ENCODE data around the gene SCGB1C1.

Gene SCGB1C1

DNA sequence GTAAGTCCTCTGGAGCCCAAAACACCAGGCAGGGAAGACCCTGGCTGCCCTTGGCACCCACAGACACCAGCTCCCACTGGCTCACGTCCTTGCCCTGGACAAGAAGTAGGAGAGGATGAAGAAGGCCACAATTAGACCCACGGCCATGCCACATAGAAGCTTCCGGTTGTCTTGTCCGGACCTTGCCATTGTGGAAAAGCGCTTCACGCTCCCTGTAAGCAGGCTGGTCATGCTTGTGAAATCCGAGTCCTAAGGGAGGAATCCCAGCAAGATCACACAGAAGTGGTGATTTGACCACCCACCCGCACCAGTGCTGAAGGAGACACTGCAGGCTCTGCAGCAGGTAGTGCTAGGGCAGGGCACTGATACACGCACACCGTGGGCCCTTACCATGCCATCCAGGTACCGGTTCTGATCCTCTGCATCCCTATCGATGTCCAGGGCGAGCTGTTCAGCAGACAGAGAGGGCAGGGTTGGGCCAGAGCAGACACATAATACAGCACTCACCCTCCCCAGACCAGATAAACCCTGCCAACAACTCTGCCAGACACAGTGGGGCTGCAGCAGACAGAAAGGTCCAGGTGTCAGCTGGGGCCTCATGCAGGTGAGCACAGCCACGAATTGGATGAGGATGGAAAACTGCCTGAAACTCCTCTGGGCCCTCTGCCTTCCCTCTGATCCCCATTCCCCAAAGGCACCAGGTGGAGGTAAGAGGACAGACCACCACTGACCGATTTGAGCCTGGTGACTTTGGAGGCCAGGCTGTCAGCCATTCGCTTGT lies 12.5 kb downstream of the SCGB1C1 start:
- no peak for DNase-seq

DNA sequence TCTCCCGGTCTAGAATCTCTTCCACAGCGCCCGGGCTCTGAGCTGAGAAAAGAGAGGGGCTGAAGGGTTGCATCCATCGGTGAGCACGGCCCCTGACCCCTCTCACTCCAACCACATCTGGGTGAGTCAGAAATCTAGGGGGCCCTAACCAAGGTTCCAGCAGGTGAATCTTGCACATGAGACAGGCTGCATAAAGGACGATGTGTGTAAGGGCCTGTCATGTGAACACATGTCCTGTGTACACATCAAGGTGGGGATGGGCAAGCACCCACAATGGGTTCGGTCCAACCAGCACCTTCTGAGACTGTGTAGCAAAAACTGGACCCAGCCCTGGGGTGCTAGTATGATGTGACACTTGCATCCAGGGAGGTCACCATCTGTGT lies 13.1 kb downstream of the SCGB1C1 start:
- DNase-seq = no peak

DNA sequence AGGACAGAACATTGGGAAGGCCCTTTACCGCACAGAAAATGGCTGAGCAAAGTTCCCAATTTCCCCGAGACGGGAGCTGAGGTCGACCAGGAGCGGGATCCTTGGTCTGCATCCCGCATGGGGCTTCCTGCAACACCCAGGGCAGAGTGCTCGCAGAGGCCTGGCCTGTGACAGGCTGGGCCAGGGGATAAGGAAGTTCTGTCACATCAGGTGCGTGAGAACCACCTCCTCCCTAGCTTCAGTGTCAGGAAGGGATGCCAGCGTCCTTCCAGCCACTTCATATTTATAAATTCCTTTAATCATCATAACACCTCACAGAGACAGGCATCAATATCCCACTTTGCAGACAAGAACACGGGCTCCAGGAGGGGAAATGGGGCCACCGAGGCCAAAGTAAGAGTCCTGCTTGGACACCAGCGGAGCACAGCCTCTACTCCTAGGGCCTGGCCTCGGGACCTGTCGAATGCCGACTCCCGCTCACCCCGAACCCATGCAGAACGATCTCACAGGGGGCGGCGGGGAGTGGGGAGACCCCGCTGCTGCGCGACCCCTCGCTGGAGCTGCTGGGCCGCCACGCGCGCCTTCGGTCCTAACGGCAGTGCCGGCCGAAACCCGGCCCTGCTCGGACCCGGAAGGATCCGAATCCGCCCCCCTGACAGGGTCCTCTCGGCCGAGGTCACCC lies 13.8 kb downstream of the SCGB1C1 start:
- DNase-seq = peak; percentile 24

DNA sequence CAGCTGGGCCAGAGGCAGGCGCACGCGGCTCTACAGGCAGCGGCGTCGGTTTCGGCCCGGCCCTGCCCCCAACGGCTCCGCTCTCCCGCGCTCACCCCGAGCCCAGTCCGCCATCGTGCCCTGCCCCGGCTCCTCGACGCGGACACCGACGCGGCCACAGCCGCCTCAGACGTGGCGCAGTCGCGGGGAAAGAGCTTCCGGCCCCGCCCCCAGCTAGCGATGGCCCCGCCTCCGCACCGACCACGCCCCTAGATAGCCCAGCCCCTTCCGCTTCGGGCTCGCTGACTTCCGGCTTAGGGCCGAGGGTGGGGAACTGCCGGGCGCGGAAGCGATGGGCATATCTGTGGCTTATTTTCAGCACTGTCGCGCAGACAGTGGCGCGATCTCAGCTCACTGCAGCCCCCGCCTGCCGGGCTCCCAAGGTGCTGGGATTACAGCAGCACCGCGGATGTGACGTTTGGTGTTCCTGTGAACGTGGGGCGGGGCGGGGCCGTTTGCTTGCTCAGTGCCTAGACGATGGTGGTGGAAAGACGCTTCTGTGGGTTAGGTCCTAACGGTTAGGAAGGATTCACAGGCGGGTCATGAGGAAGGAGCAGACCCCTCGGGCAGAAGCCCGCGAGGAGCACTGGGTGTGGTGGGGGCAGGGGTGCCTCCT lies 14.5 kb downstream of the SCGB1C1 start, which contains the start of the genes BET1L and RIC8A:
BET1L (minus strand) TSS at position 192 of the 655 bp plus-strand sequence; CDS start at position 114, 78 bp downstream.
RIC8A (plus strand) TSS at position 501 of the 655 bp plus-strand sequence. CDS start 1,147 bp downstream, outside the sequence.
- peak; percentile 99 for DNase-seq

DNA sequence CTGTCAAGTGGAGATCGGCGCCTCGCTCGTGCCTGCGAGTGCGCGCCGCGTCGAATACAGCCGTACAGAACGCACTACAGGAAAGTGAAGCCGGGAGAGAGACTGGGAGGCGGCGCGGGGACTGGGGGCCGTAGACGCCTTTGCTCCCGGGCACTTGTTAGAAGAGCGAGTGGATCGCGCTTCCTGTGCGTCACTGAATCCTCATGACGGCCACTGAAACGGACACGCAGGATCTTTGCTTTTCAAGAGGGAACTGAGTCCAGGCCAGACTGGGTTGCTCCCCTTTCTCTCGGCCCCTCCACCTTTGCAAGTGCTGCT lies 14.9 kb downstream of the SCGB1C1 start:
- peak; percentile 47 for DNase-seq

DNA sequence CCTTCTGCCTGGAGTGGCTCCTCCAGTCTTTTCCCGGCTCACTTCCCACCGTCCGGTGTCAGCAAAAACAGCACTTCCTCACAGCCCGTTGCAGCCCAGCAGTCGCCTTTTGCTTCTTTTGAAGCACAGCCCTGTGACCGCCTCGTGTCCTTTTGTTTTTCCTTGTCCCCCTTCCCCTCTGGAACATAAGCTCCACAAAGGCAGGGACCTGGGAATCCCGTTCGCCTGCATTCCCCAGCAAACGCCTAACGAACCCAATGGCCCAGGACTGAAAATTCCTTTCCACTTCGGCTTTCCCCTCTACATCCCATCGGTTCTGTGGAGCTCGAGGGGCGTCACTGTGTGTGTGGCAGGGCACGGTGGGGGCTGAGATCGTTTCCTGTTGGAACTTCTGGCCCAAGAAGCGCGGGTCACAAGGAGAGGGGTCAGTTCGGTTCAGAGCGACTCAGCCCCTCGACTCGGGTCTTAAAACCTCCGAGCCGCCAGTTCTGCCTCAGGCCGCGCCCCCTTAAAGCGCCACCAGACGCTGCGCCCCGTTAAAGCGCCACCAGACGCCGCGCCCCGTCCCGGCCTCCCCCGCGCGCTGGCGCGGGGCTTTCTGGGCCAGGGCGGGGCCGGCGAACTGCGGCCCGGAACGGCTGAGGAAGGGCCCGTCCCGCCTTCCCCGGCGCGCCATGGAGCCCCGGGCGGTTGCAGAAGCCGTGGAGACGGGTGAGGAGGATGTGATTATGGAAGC lies 15.5 kb downstream of the SCGB1C1 start:
- peak; percentile 80 for DNase-seq

DNA sequence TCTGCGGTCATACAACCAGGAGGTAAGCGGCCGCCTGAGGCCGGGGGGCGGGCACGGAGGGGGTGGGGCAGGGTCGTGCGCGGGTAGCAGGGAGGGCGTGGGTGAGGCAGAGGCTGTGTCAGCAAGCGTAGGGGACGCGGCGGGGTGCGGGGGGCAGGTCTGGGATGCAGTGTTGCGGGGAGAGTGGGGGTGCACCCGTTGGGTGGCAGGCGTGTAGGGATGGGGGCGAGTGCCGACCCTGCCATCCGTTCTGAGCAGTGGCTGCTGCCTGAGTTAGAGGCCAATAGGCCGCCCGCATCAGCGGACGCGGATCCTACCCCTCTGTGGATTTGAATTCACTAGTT lies 16.0 kb downstream of the SCGB1C1 start:
- DNase-seq = no peak

DNA sequence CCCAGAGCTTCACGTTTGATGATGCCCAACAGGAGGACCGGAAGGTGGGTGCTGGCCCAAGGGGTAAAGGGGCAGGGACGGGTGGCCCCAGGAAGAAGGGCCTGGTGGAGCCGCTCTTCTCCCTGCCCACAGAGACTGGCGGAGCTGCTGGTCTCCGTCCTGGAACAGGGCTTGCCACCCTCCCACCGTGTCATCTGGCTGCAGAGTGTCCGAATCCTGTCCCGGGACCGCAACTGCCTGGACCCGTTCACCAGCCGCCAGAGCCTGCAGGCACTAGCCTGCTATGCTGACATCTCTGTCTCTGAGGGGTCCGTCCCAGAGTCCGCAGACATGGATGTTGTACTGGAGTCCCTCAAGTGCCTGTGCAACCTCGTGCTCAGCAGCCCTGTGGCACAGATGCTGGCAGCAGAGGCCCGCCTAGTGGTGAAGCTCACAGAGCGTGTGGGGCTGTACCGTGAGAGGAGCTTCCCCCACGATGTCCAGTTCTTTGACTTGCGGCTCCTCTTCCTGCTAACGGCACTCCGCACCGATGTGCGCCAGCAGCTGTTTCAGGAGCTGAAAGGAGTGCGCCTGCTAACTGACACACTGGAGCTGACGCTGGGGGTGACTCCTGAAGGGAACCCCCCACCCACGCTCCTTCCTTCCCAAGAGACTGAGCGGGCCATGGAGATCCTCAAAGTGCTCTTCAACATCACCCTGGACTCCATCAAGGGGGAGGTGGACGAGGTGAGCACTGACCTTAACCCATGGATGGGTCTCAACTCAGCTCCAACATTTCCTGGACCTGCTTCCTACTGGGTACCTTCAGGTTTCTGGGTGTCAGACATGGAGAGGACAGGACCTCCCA lies 16.6 kb downstream of the SCGB1C1 start:
- DNase-seq = peak; percentile 21

DNA sequence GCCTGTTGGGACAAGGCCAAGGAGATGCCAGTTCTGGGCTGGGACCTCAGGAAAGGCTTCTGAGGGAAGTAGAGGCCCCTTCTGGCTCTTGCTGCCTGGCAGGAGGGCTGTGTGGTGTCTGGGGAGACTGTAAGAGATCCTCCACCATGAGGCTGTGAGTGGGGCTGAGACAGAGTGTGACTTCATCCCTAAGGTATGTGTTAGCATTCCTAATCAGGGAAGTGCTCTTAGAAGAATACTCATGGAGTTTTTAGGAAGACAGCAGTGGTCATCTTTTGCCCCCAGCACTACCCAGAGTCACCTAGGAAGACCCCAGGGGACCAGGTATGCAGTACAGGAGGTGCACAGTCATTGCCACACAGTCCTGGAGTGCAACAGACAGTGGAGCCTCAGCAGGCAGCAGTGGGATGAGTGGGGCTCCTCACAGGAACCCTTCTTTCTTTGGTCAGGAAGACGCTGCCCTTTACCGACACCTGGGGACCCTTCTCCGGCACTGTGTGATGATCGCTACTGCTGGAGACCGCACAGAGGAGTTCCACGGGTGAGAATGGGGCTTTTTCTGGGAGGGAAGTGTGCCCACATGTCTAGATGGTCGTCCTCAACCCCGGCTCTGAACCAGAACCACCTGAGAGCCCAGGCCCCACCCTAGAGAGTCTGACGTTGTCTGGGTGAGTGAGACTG lies 17.4 kb downstream of the SCGB1C1 start:
- DNase-seq = peak; percentile 89

DNA sequence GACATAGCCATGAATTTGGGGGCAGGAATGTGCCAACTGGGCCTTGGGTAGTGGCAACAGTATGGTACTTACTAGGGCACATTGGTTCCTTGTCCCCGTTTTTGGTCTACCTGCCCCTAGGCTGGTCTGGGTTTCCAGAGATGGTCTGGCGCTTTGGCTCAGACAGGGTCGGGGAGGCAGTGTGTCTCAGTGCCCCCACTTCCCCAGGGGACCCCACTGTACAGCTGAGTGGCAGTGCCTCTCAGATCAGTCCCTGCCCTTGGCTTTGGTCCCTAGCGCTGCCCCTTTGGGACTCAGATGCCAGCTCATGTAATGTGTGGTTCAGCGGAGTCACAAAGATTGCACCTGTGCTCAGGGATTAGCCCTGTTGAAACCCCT lies 17.9 kb downstream of the SCGB1C1 start:
- DNase-seq = no peak

DNA sequence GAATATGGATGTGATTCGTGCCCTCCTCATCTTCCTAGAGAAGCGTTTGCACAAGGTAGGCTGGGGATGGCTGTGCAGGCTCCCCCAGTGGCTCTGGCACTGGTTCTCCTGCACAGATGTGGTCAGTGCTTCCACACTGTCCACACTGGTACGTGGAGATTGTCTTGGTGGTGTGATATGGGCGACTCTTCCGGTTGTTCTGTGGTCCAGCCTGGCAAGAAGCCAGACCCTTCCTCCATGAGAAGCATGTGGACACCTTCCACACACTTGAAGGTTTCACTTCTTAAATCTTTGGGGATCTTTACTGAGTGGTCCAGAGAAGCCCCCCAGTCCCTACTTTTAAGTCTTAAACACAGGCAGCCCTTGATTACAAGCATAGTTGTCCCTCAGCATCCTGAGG lies 18.4 kb downstream of the SCGB1C1 start:
- no peak for DNase-seq

DNA sequence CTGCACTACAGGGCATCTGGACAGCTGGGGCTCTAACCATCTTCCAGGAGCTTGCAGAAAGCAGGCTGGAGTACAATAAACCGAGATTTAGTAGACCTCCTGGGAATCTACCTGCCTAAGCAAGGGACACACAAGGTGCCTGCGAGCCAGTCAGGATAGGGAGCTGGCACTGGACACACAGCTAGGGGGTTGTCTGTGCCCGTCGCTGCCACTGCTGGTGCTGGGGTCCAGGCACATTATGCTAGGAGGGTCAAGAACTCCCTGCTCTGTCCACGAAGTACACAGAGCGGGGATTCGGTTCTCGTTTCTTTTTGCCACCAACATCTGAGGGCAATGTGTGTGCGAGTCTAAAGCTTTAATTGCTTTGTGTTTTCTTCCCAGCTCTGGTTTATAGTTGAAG lies 18.9 kb downstream of the SCGB1C1 start:
- DNase-seq = no peak

DNA sequence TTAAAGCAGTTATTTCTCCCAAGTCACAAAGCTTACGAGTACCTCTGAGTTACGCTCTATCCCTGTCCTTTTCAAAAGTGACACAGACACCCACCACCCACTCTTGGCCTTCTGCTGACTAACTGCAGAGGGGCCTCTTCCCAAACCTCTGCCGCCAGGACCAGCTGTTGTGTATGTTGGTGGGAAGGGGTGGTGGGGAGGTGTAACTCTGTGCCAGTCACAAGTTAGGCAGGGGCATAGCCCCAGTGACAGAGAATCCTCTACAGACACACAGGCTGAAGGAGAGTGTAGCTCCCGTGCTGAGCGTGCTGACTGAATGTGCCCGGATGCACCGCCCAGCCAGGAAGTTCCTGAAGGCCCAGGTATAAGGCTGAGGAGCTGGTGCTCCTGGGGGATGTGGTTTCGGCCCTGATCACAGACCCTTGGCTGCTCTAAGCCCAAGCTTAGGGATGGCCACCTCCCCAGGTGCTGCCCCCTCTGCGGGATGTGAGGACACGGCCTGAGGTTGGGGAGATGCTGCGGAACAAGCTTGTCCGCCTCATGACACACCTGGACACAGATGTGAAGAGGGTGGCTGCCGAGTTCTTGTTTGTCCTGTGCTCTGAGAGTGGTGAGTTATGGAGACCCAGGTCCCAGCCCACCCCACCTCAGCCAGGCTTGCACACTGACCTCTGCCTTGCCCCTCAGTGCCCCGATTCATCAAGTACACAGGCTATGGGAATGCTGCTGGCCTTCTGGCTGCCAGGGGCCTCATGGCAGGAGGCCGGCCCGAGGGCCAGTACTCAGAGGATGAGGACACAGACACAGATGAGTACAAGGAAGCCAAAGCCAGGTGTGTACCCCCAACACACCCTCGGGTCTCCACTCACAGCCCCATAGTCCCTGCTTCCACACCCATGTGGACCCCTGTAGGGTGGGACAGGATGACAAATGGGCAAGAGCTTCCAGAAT lies 19.5 kb downstream of the SCGB1C1 start:
- no peak for DNase-seq

DNA sequence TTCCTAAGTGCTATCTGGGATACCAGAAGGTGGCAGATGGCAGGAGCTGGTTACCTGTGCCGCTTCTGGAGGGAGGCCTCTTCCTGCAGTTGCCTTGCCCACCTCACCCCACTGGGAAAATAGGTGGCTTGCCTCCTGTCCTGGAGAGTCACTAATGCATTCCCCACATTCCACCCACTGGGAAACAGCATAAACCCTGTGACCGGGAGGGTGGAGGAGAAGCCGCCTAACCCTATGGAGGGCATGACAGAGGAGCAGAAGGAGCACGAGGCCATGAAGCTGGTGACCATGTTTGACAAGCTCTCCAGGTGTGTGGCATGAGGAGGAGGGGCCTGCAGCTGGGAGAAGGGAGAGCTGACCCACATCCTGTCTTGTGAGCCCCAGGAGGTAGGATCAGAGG lies 20.2 kb downstream of the SCGB1C1 start:
- DNase-seq = no peak

DNA sequence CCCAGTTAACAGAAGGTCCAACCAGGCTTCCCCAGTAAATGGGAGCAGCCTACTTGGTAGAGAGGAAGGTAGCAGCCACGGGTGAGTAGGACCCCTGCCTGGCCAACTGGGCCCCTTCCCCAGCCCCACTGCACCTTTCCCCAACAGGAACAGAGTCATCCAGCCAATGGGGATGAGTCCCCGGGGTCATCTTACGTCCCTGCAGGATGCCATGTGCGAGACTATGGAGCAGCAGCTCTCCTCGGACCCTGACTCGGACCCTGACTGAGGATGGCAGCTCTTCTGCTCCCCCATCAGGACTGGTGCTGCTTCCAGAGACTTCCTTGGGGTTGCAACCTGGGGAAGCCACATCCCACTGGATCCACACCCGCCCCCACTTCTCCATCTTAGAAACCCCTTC lies 21.2 kb downstream of the SCGB1C1 start:
- DNase-seq = no peak

DNA sequence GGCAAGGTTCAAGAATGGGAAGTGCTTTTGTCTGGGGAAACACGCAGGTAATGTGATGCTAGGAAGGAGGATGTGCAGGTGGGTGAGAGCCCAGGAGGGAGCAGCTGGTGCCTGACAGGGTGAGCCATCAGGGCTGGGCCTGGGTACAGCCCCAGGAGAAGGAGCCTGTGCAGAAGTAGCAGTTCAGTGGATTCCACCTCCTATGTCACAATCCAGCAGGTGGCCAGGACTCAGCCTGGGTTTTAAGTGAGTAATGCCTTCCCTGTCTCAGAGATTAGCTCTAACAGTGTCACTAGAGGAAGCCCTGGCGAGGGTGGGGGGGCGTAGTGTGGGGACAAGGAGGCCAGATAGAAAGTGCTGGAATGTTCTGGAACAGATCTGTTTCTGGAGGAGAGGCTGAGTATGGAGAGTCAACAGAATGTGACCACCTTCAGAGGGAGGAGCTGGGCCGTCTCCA lies 22.7 kb downstream of the SCGB1C1 start:
- DNase-seq = no peak

DNA sequence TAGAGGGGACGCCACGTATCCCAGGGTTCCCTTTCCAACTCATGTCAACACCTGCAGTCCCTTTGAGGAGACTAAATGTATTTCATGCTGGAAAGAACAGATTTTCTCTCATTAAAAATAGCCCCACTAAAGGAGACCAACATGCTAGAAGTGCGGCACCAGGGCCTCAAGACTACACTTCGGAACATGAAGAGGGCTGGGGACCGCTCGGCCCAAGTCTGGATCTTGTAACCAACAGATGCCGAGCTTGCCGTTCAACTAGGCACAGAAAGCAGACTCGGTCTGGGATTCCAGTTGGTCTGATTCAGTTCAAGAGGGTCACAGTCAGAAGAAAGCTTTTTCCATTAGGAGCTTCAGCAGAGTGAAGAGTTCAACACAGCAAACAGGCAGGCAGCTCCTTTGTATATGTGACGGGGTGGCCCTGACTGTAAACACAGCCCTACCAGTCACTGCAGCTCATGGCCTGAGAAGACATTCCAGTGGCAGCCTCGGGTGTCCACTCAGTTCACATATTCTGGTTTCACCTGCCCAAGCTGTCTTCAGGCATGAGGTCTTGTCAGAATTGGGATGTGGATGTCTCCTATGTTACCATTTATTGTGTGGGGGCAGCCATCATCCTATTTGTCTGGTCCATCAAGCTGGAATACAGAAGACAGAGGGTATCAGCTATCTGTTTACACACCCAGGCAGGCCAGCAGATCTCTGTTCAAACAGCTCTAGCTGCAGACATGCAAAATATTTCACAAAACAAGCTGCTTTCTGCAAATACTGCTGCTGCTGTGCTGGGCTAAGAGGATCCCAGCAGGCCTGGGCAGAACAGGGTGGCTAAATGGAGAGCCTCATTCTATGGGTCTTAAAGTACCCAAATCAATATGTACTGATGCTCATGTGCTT lies 23.4 kb downstream of the SCGB1C1 start:
- no peak for DNase-seq

DNA sequence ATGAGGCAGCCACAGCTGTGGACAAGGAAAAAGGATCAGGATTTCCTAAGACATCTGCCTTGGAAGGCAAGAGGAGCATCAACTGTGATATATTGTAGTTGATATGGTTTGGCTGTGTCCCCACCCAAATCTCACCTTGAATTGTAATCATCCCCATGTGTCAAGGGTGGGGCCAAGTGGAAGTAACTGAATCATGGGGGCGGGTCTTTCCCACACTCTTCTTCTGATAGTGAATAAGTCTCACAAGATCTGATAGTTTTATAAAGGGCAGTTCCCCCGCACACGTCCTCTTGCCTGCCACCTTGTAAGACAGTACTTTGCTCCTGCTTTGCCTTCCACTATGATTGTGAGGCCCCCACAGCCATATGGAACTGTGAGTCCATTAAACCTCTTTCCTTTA lies 24.8 kb downstream of the SCGB1C1 start:
- DNase-seq = no peak
